ENCODE data around the gene AK9. TPM values are rescaled to one million over a fixed set of nuclear protein-coding genes. Genes with fewer than 3 reads are reported as not detected.

The AK9 gene
- total and polyA plus RNA-seq, 7 experiments from 2014 or later, result 5.8 to 19.5 (median 7.3) TPM

- H3K9me3 Mint-ChIP-seq, result no peaks in the 10 kb centered on the region
- H3K27ac Mint-ChIP-seq, result peak overlapping the region in 2 of 9 donors; percentile 54 to 75
- H3K27me3 Mint-ChIP-seq, result peaks cover 0 to 7% (median 0%) of the 10 kb centered on the region in 5 donors
- peaks cover 0 to 1% (median 0%) of the 10 kb centered on the region in 3 experiments for H3K36me3 ChIP-seq (ENCODE audit: control insufficient read depth in 2 of 3, insufficient read depth in 3 of 3, low read length in 3 of 3)
- no peak overlapping the region for H3K27ac ChIP-seq (ENCODE audit: low read depth, low read length)
- no peaks in the 10 kb centered on the region for H3K27me3 ChIP-seq (ENCODE audit: control insufficient read depth in 2 of 2, insufficient read depth in 2 of 2, low read length in 2 of 2)
- ChIA-PET POLR2A (no interaction called here), CTCF (interaction anchor here (0.7 kb wide), 1 partner anchor 553 kb away, joined by 5 read pairs; no protein-coding TSS in a partner anchor)
- ATAC-seq (no peak), DNase-seq (no peak)
- H3K4me3 Mint-ChIP-seq, result peak overlapping the region in 2 of 10 donors; percentile 10 to 68
- peaks cover 23 to 39% (median 36%) of the 10 kb centered on the region in 7 donors for H3K4me1 Mint-ChIP-seq
- no peak overlapping the region for H3K4me3 ChIP-seq (ENCODE audit: low read length)
- H3K9me3 ChIP-seq (ENCODE audit: control insufficient read depth in 2 of 3, low read length in 3 of 3), result no peaks in the 10 kb centered on the region
- H3K36me3 Mint-ChIP-seq, result peaks cover 8 to 13% (median 9%) of the 10 kb centered on the region in 5 donors
- intact Hi-C loops (cut with micrococcal nuclease), result loop anchor here in 1 of 2 donors (10.0 kb wide), 4 partner anchors 1389 to 1999 kb away; partner anchors contain the start of genes AMD1, GTF3C6, OSTM1 and REV3L
- H3K4me1 ChIP-seq (ENCODE audit: control insufficient read depth in 2 of 2, insufficient read depth in 2 of 2, low read length in 2 of 2), result peaks cover 14 to 21% of the 10 kb centered on the region in 2 donors
Observed at GRCh38 chr6:109486068-109486467, 204.9 kb downstream of the AK9 start.

- Mint-ChIP-seq H3K4me3 (peak overlapping the region in 2 of 10 donors; percentile 10 to 68), H3K4me1 (peaks cover 23 to 39% (median 37%) of the 10 kb centered on the region in 7 donors), H3K9me3 (no peaks in the 10 kb centered on the region), H3K36me3 (peaks cover 9 to 19% (median 16%) of the 10 kb centered on the region in 5 donors), H3K27me3 (peaks cover 0 to 7% (median 0%) of the 10 kb centered on the region in 5 donors), H3K27ac (peak overlapping the region in 5 of 9 donors; percentile 2 to 95 (median 50))
- no peak for ATAC-seq
- Histone ChIP-seq H3K36me3 (ENCODE audit: control insufficient read depth in 2 of 3, insufficient read depth in 3 of 3, low read length in 3 of 3) (peaks cover 0 to 7% (median 6%) of the 10 kb centered on the region in 3 experiments), H3K4me3 (ENCODE audit: low read length) (no peak overlapping the region), H3K4me1 (ENCODE audit: control insufficient read depth in 2 of 2, insufficient read depth in 2 of 2, low read length in 2 of 2) (peaks cover 16 to 21% of the 10 kb centered on the region in 2 donors), H3K9me3 (ENCODE audit: control insufficient read depth in 2 of 3, low read length in 3 of 3) (no peaks in the 10 kb centered on the region), H3K27me3 (ENCODE audit: control insufficient read depth in 2 of 2, insufficient read depth in 2 of 2, low read length in 2 of 2) (no peaks in the 10 kb centered on the region), H3K27ac (ENCODE audit: low read depth, low read length) (peak overlapping the region; percentile 78)
- no peak for DNase-seq
- intact Hi-C loops (cut with micrococcal nuclease), result loop anchor here in 1 of 2 donors (10.0 kb wide), 4 partner anchors 1389 to 1999 kb away; partner anchors contain the start of genes AMD1, GTF3C6, OSTM1 and REV3L
- CTCF ChIA-PET, result no interaction called here
- POLR2A ChIA-PET, result interaction anchor here (0.6 to 4.3 kb wide), 4 partner anchors 30 to 103 kb away, joined by 3 to 28 read pairs (median 4); partner anchors contain the start of genes CD164, PPIL6 and SMPD2
Observed at GRCh38 chr6:109485266-109485935, 205.6 kb downstream of the AK9 start.

- Mint-ChIP-seq H3K9me3 (no peaks in the 10 kb centered on the region), H3K4me1 (peaks cover 28 to 45% (median 41%) of the 10 kb centered on the region in 7 donors), H3K27ac (peak overlapping the region; percentile 32 to 95 (median 88)), H3K4me3 (peak overlapping the region; percentile 61 to 92 (median 84)), H3K27me3 (peaks cover 0 to 7% (median 0%) of the 10 kb centered on the region in 5 donors), H3K36me3 (peaks cover 12 to 30% (median 22%) of the 10 kb centered on the region in 5 donors)
- Histone ChIP-seq H3K9me3 (ENCODE audit: control insufficient read depth in 2 of 3, low read length in 3 of 3) (no peaks in the 10 kb centered on the region), H3K4me1 (ENCODE audit: control insufficient read depth in 2 of 2, insufficient read depth in 2 of 2, low read length in 2 of 2) (peaks cover 29% of the 10 kb centered on the region in 2 donors), H3K27ac (ENCODE audit: low read depth, low read length) (peak overlapping the region; percentile 78), H3K36me3 (ENCODE audit: control insufficient read depth in 2 of 3, insufficient read depth in 3 of 3, low read length in 3 of 3) (peaks cover 0 to 7% (median 6%) of the 10 kb centered on the region in 3 experiments), H3K27me3 (ENCODE audit: control insufficient read depth in 2 of 2, insufficient read depth in 2 of 2, low read length in 2 of 2) (no peaks in the 10 kb centered on the region), H3K4me3 (ENCODE audit: low read length) (no peak overlapping the region)
- ChIA-PET POLR2A (interaction anchor here (1.3 to 4.9 kb wide), 4 partner anchors 27 to 101 kb away, joined by 4 to 58 read pairs (median 16); partner anchors contain the start of genes CD164 and MICAL1), CTCF (no interaction called here)
- intact Hi-C loops (cut with micrococcal nuclease), result loop anchor here in 1 of 2 donors (5.0 to 10.0 kb wide), 6 partner anchors 33 to 2001 kb away; partner anchors contain the start of genes AMD1, GTF3C6, OSTM1 and REV3L
- ATAC-seq (no peak), DNase-seq (no peak)
Observed at GRCh38 chr6:109484122-109484521, 206.9 kb downstream of the AK9 start.

GRCh38 chr6:109483735-109484057, 207.3 kb downstream of the AK9 start:
- Histone ChIP-seq H3K4me3 (ENCODE audit: low read length) (peak overlapping the region; percentile 26), H3K27me3 (ENCODE audit: control insufficient read depth in 2 of 2, insufficient read depth in 2 of 2, low read length in 2 of 2) (no peaks in the 10 kb centered on the region), H3K36me3 (ENCODE audit: control insufficient read depth in 2 of 3, insufficient read depth in 3 of 3, low read length in 3 of 3) (peaks cover 0 to 7% (median 6%) of the 10 kb centered on the region in 3 experiments), H3K27ac (ENCODE audit: low read depth, low read length) (peak overlapping the region; percentile 78), H3K4me1 (ENCODE audit: control insufficient read depth in 2 of 2, insufficient read depth in 2 of 2, low read length in 2 of 2) (peaks cover 33% of the 10 kb centered on the region in 2 donors), H3K9me3 (ENCODE audit: control insufficient read depth in 2 of 3, low read length in 3 of 3) (no peaks in the 10 kb centered on the region)
- no peak for DNase-seq
- Mint-ChIP-seq H3K27ac (peak overlapping the region; percentile 42 to 95 (median 88)), H3K4me3 (peak overlapping the region; percentile 61 to 92 (median 84)), H3K27me3 (peaks cover 0 to 7% (median 0%) of the 10 kb centered on the region in 5 donors), H3K9me3 (no peaks in the 10 kb centered on the region), H3K36me3 (peaks cover 16 to 34% (median 26%) of the 10 kb centered on the region in 5 donors), H3K4me1 (peaks cover 32 to 49% (median 46%) of the 10 kb centered on the region in 7 donors)
- POLR2A ChIA-PET, result interaction anchor here (1.8 to 4.9 kb wide), 5 partner anchors 20 to 101 kb away, joined by 5 to 58 read pairs (median 13); partner anchors contain the start of genes CD164, MICAL1, PPIL6 and SMPD2
- intact Hi-C loops (cut with micrococcal nuclease), result loop anchor here (1.0 to 10.0 kb wide), 19 partner anchors 8 to 2001 kb away; partner anchors contain the start of genes AK9 (in 2 of the 2), CD164 (in 2 of the 2), CDC40 (in 2 of the 2) and CEP57L1 (in 2 of the 2)
- CTCF ChIA-PET, result interaction anchor here (1.6 kb wide), 1 partner anchor 100 kb away, joined by 5 read pairs; no protein-coding TSS in a partner anchor
- ATAC-seq, result peak; percentile 17

- intact Hi-C loops (cut with micrococcal nuclease), result loop anchor here (1.0 to 10.0 kb wide), 19 partner anchors 8 to 2002 kb away; partner anchors contain the start of genes AK9 (in 2 of the 2), CD164 (in 2 of the 2), CDC40 (in 2 of the 2) and CEP57L1 (in 2 of the 2)
- Mint-ChIP-seq H3K27ac (peak within 1 kb of the TSS; percentile 42 to 95 (median 91)), H3K9me3 (no peaks in the 10 kb centered on the region), H3K4me3 (peak within 1 kb of the TSS; percentile 92 to 99 (median 97)), H3K36me3 (peaks cover 16 to 40% (median 29%) of the 10 kb centered on the region in 5 donors), H3K27me3 (peaks cover 0 to 7% (median 0%) of the 10 kb centered on the region in 5 donors), H3K4me1 (peaks cover 38 to 55% (median 51%) of the 10 kb centered on the region in 7 donors)
- ATAC-seq (peak; percentile 94), DNase-seq (peak; percentile 86 to 92 (median 89))
- H3K9me3 ChIP-seq (ENCODE audit: control insufficient read depth in 2 of 3, low read length in 3 of 3), result no peaks in the 10 kb centered on the region
- peaks cover 38 to 39% of the 10 kb centered on the region in 2 donors for H3K4me1 ChIP-seq (ENCODE audit: control insufficient read depth in 2 of 2, insufficient read depth in 2 of 2, low read length in 2 of 2)
- ChIA-PET POLR2A (interaction anchor here (0.5 to 4.9 kb wide), 14 partner anchors 8 to 1222 kb away, joined by 3 to 58 read pairs (median 4); partner anchors contain the start of genes CD164, CDC40, MICAL1 and PPIL6), CTCF (interaction anchor here (0.7 to 1.6 kb wide), 2 partner anchors 28 to 99 kb away, joined by 3 to 5 read pairs; no protein-coding TSS in a partner anchor)
- H3K27ac ChIP-seq (ENCODE audit: low read depth, low read length), result peak within 1 kb of the TSS; percentile 84
- peaks cover 0 to 7% (median 6%) of the 10 kb centered on the region in 3 experiments for H3K36me3 ChIP-seq (ENCODE audit: control insufficient read depth in 2 of 3, insufficient read depth in 3 of 3, low read length in 3 of 3)
- no peaks in the 10 kb centered on the region for H3K27me3 ChIP-seq (ENCODE audit: control insufficient read depth in 2 of 2, insufficient read depth in 2 of 2, low read length in 2 of 2)
- H3K4me3 ChIP-seq (ENCODE audit: low read length), result peak within 1 kb of the TSS; percentile 79
Observed at GRCh38 chr6:109482905-109483734, 207.9 kb downstream of the AK9 start, which contains the start of gene ZBTB24. Gene ZBTB24 (minus strand): TSS chr6:109483219. CDS start chr6:109482026, 1,193 bp downstream.

Data from naive thymus-derived CD4-positive, alpha-beta T cell (primary cell).